Endodermal cell (in vitro differentiated cells): ENCODE measurements around the gene TACR3. TPM values are rescaled to one million over a fixed set of nuclear protein-coding genes. Genes with fewer than 3 reads are reported as not detected.

ENCODE experiments used
- DNase-seq: peaks from one replicate; pipeline ENCODE4 v3.0.0-alpha.2; 2017
- H3K27ac ChIP-seq: 2 replicates; pipeline ENCODE4 v1.5.1; 2013; ENCODE audit warnings: mild to moderate bottlenecking, low read depth, low read length, moderate library complexity
- H3K27me3 ChIP-seq: 2 replicates; pipeline ENCODE4 v1.6.1; 2013; ENCODE audit warnings: mild to moderate bottlenecking, low read length, moderate library complexity; ENCODE audit not compliant: insufficient read depth, control insufficient read depth, poor library complexity, severe bottlenecking
- H3K36me3 ChIP-seq: 2 replicates; pipeline ENCODE4 v1.7.0; 2013; ENCODE audit warnings: mild to moderate bottlenecking, low read length, moderate library complexity; ENCODE audit not compliant: control insufficient read depth, insufficient read depth
- H3K4me1 ChIP-seq: one replicate; pipeline ENCODE4 v1.7.0; 2013; ENCODE audit warnings: low read length; ENCODE audit not compliant: control insufficient read depth, insufficient read depth
- H3K4me3 ChIP-seq: 2 replicates; pipeline ENCODE4 v1.5.1; 2013; ENCODE audit warnings: mild to moderate bottlenecking, low read length, moderate library complexity
- H3K9ac ChIP-seq: 2 replicates; pipeline ENCODE4 v1.6.1; 2013; ENCODE audit warnings: mild to moderate bottlenecking, low read length, moderate library complexity; ENCODE audit not compliant: poor library complexity, severe bottlenecking; ENCODE audit errors: extremely low read depth
- H3K9me3 ChIP-seq: 2 replicates; pipeline ENCODE4 v1.6.1; 2013; ENCODE audit warnings: mild to moderate bottlenecking, low read length, moderate library complexity; ENCODE audit not compliant: control insufficient read depth
- H3K27ac Mint-ChIP-seq: 2 replicates; pipeline ENCODE4 v1.8.0; 2020; ENCODE audit warnings: mixed read lengths
- H3K27me3 Mint-ChIP-seq: 2 replicates; pipeline ENCODE4 v1.8.0; 2021; ENCODE audit warnings: mild to moderate bottlenecking, mixed read lengths; ENCODE audit not compliant: insufficient read depth
- H3K36me3 Mint-ChIP-seq: 2 replicates; pipeline ENCODE4 v1.8.0; 2020; ENCODE audit warnings: low read depth, mixed read lengths
- H3K4me1 Mint-ChIP-seq: 2 replicates; pipeline ENCODE4 v1.8.0; 2020; ENCODE audit warnings: mixed read lengths
- H3K4me3 Mint-ChIP-seq: 2 replicates; pipeline ENCODE4 v1.8.0; 2020; ENCODE audit warnings: mild to moderate bottlenecking, moderate library complexity, mixed read lengths
- H3K9me3 Mint-ChIP-seq: 2 replicates; pipeline ENCODE4 v1.8.0; 2020; ENCODE audit warnings: mild to moderate bottlenecking, mixed read lengths
- CTCF ChIP-seq: fragments of 200-600 bp; sonication (generic); conservative IDR thresholded peaks from 2 replicates; pipeline ENCODE4 v1.5.0; 2021; ENCODE audit warnings: antibody characterized with exemption, mild to moderate bottlenecking
- WGBS, 2 experiments: methylation state at CpG; one replicate each; pipeline versions ENCODE4 v1.1.5 to v1.1.7; 2013; ENCODE audit warnings: missing lambda C conversion rate in 2 of 2, mixed read lengths in 1 of 2; ENCODE audit not compliant: insufficient coverage in 1 of 2, insufficient read length in 1 of 2; 5-methylcytosine and 5-hydroxymethylcytosine counted together
- long read RNA-seq, 4 experiments: library from polyadenylated mRNA in 2 of 4; library from RNA in 1 of 4; library from capped mRNA in 1 of 4; stranded (forward) in 3 of 4; unstranded in 1 of 4; transcript quantifications; one replicate each; pipeline ENCODE4 v2.0.0, GENCODE V29; 2020 to 2021; ENCODE audit warnings: inconsistent platforms in 1 of 4
- polyA plus RNA-seq, 2 experiments: library from polyadenylated mRNA; stranded (reverse); fragments of 50-300 nt; gene quantifications; one replicate each; pipeline ENCODE4 v1.2.3, GENCODE V29; 2013
- total RNA-seq, 2 donors: library from RNA; stranded (reverse); fragmentation: NEBNext Ultra II Directional in 1 of 2; extraction: Animal tissue kit (Norgen Biotek cat#: 25700) in 1 of 2; gene quantifications; 2 replicates in 1 of 2; 3 replicates in 1 of 2; pipeline ENCODE4 v1.2.1, GENCODE V29; 2021

TACR3 gene, protein sequence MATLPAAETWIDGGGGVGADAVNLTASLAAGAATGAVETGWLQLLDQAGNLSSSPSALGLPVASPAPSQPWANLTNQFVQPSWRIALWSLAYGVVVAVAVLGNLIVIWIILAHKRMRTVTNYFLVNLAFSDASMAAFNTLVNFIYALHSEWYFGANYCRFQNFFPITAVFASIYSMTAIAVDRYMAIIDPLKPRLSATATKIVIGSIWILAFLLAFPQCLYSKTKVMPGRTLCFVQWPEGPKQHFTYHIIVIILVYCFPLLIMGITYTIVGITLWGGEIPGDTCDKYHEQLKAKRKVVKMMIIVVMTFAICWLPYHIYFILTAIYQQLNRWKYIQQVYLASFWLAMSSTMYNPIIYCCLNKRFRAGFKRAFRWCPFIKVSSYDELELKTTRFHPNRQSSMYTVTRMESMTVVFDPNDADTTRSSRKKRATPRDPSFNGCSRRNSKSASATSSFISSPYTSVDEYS
- total RNA-seq: under 1 TPM; 0.46 to 0.53 TPM
- 0.57 TPM for polyA plus RNA-seq (2013, experiment 1 of 2)
- 0.41 TPM for polyA plus RNA-seq (2013, experiment 2 of 2)
- long read RNA-seq, experiment 1: 0 reads
- long read RNA-seq, experiment 2: 0 reads
- long read RNA-seq, experiment 3, full-length matches to known transcripts: 1 of 3 reads
- long read RNA-seq, experiment 3, partial matches to known transcripts: 0 of 3 reads
- long read RNA-seq, experiment 3, other reads (novel, unspliced or antisense): 2 of 3 reads
- long read RNA-seq, experiment 4: 0 reads

GRCh38 chr4:103719830-103720207, at the start of gene TACR3:
TSS of gene TACR3 (minus strand) at chr4:103719985. CDS start at chr4:103719675, 310 bp downstream.
- Mint-ChIP-seq H3K4me1 (peaks cover 4% of the 10 kb centered on the region), H3K4me3 (peak within 1 kb of the TSS; percentile 70), H3K36me3 (no peaks in the 10 kb centered on the region), H3K27ac (no peak within 1 kb of the TSS), H3K9me3 (peaks cover 4% of the 10 kb centered on the region), H3K27me3 (peaks cover 32% of the 10 kb centered on the region)
- Histone ChIP-seq H3K9me3 (no peaks in the 10 kb centered on the region), H3K27ac (no peak within 1 kb of the TSS), H3K27me3 (peaks cover 37% of the 10 kb centered on the region), H3K4me1 (no peaks in the 10 kb centered on the region), H3K9ac (no peak within 1 kb of the TSS), H3K36me3 (no peaks in the 10 kb centered on the region), H3K4me3 (peak within 1 kb of the TSS; percentile 88)
- 2 to 6% methylated on average over 12 to 20 of the region's 20 CpGs for WGBS, 2 experiments
- TF ChIP-seq CTCF: no peak
- no peak for DNase-seq

GRCh38 chr4:103757631-103758030, 37.8 kb upstream of the TACR3 start:
- H3K4me1 Mint-ChIP-seq: no peaks in the 10 kb centered on the region
- 94% methylated on average over 2 of the region's 2 CpGs; no CpG with 5 or more reads in 1 of the 2 experiments for WGBS, 2 experiments

GRCh38 chr4:103756741-103757140, 37.0 kb upstream of the TACR3 start:
- Histone ChIP-seq H3K36me3 (no peaks in the 10 kb centered on the region), H3K27me3 (no peaks in the 10 kb centered on the region), H3K4me1 (no peaks in the 10 kb centered on the region), H3K9me3 (no peaks in the 10 kb centered on the region), H3K4me3 (no peak overlapping the region), H3K9ac (no peak overlapping the region), H3K27ac (no peak overlapping the region)
- no peak for TF ChIP-seq CTCF
- H3K9me3 Mint-ChIP-seq: no peaks in the 10 kb centered on the region
- DNase-seq: no peak
- no peaks in the 10 kb centered on the region for H3K4me1 Mint-ChIP-seq
- no peak overlapping the region for H3K27ac Mint-ChIP-seq
- H3K27me3 Mint-ChIP-seq: no peaks in the 10 kb centered on the region
- H3K4me3 Mint-ChIP-seq: no peak overlapping the region
- no peaks in the 10 kb centered on the region for H3K36me3 Mint-ChIP-seq

More at GRCh38 chr4:103757631-103758030, 37.8 kb upstream of the TACR3 start:
- no peak for TF ChIP-seq CTCF
- no peaks in the 10 kb centered on the region for H3K27me3 Mint-ChIP-seq
- H3K4me1 ChIP-seq: no peaks in the 10 kb centered on the region
- DNase-seq: no peak
- H3K9me3 Mint-ChIP-seq: no peaks in the 10 kb centered on the region
- no peaks in the 10 kb centered on the region for H3K36me3 Mint-ChIP-seq
- H3K4me3 Mint-ChIP-seq: no peak overlapping the region
- H3K27ac Mint-ChIP-seq: no peak overlapping the region
- no peaks in the 10 kb centered on the region for H3K27me3 ChIP-seq
- no peak overlapping the region for H3K27ac ChIP-seq
- H3K9me3 ChIP-seq: no peaks in the 10 kb centered on the region
- no peaks in the 10 kb centered on the region for H3K36me3 ChIP-seq
- no peak overlapping the region for H3K9ac ChIP-seq
- no peak overlapping the region for H3K4me3 ChIP-seq
